Suppressor macrophage treated with lipopolysaccharide for 1 hour (primary cell): Measurements from ENCODE around the gene PPP1R3F.
A peak's percentile ranks its signal among the peaks of the same experiment; 100 is the strongest.

Source experiments
- DNase-seq, 3 donors: peaks; one replicate each; pipeline ENCODE4 v3.0.0-alpha.2; 2020 to 2022

PPP1R3F gene

GRCh38 chrX:49269767-49270248 lies at the start of gene PPP1R3F:
PPP1R3F (plus strand) TSS chrX:49269793; CDS start chrX:49269870, 77 bp downstream.
- peak in 1 of 3 donors; percentile 70 for DNase-seq

DNA sequence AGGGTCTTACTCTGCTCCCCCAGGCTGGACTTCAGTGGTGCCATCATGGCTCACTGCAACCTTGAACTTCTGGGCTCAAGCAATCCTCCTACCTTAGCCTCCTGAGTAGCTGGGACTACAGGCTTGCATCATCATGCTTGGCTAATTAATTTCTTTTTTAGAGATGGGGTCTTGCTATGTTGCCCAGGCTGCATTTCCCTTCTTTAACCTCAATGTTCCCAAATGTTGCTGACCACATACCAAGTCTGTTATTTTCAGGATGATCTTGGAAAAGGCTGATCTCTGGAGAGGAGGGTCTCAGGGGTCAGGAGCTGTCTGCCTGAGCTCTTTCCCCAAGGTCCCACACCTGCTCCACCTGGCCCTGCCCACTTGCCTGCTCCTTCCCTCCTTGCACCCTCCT lies 49.5 kb upstream of the PPP1R3F start:
- no peak for DNase-seq

DNA sequence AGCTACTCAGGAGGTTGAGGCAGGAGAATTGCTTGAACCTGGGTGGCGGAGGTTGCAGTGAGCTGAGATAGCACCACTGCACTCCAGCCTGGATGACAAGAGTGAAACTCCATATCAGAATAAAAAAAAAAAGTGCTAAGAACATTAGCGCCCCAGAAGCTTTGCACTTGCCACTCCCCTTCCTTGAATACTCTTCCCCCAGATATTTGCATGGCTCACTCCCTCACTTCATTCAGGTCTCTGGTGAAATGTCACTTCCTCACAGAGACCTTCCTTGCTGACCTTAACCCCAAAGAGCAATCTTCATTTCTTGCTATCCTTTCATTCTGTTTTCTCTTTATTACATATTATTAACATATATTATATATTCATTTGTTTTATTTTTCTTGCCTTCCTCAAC lies 47.7 kb upstream of the PPP1R3F start:
- DNase-seq = no peak

GRCh38 chrX:49225858-49226257 lies 43.7 kb upstream of the PPP1R3F start:
- no peak for DNase-seq

GRCh38 chrX:49226946-49227345 lies 42.6 kb upstream of the PPP1R3F start:
- DNase-seq = no peak

- DNase-seq = no peak
Measured at GRCh38 chrX:49227726-49228125, 41.9 kb upstream of the PPP1R3F start.

DNA sequence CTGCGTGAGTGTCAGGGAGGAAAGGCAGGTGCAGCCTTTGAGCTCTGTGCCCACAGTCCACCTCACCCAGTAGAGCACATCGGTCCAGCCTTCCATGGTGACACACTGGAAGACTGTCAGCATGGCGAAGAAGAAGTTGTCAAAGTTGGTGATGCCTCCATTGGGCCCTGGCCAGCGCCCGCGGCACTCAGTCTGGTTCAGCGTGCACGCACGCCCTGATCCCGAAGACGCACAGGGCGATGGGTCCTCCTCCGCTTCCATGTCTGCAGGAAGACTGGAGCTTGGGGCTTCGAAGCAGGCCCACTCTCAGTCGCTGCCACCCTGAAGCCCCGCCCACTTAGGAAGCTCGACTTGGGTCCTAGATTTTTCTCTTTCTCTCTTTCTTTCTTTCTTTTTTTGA lies 41.4 kb upstream of the PPP1R3F start:
- DNase-seq = no peak

DNA sequence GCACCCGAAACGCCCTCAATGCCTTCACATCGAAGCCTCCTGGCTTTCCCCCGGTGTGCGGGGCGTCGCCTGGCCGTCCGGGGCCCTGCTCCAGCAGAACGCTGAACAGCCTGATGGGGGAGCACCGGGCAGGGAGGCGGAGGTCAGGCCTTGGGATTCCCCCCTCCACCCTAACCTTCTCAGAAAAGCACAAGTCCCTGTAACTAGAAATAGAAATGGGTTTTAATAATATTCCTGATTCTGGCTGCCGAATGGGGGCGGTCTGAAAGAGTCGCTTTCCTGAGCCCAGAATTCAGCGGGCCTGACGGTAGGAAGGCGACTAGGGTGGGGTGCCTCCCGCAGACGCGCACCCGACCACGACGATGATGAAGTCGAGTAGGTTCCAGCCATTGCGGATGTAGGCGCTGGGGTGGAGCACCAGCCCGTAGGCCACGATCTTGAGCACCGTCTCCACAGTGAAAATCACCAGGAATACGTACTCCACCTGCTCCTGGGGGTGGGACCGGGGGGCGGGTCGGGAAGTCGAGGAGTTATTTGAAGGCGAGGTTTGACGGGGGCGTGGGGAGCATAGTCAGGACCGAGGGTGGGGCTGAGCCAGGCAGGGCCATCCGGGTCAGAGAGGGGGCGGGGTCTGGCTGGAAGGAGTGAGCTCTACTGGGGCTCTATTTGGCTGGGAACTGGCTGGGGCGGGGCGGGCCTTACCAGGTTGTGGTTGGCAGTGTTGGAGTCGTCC lies 38.9 kb upstream of the PPP1R3F start:
- peak; percentile 48 to 78 (median 50) for DNase-seq

DNA sequence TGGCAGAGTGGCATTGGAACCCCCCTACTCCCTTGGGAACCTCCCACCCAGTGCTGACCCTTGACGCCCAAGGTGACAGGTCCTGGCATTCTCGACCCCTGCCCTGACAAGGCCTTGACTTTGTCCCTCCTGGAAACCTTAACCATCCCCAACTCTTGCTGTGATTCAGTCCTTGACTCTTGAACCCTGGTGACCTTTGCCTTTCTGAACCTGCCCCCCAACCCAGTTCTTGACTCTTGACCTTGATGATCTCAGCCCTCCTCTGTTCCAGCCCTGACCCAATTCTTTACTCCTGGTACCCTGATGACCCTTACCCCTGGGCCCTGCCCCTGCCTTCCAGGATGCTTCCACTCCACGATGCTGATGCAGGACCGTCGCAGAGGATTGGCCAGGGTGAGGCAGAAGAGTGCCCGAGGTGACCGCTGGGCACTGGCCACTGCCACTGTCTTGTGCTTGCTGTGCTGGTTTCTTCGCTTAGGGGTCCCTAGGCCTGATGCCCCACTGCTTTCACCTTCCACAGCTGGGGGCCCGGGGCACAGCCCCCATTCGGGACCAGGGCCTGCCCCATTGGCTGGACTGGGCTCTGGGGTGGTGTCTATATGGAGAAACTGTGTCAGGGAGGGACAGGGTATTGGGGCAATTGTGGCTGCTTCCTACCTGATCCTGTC lies 38.1 kb upstream of the PPP1R3F start:
- DNase-seq = no peak

GRCh38 chrX:49232525-49232924 lies 37.1 kb upstream of the PPP1R3F start:
- DNase-seq = no peak

GRCh38 chrX:49233176-49233575 lies 36.4 kb upstream of the PPP1R3F start, which contains the start of gene CACNA1F:
CACNA1F (minus strand) TSS chrX:49233340; CDS start chrX:49233309, 31 bp downstream.
- DNase-seq = no peak

- DNase-seq = no peak
Measured at GRCh38 chrX:49233887-49234555, 35.6 kb upstream of the PPP1R3F start.

- DNase-seq = peak; percentile 66 to 70 (median 69)
Measured at GRCh38 chrX:49237060-49237459, 32.5 kb upstream of the PPP1R3F start.

DNA sequence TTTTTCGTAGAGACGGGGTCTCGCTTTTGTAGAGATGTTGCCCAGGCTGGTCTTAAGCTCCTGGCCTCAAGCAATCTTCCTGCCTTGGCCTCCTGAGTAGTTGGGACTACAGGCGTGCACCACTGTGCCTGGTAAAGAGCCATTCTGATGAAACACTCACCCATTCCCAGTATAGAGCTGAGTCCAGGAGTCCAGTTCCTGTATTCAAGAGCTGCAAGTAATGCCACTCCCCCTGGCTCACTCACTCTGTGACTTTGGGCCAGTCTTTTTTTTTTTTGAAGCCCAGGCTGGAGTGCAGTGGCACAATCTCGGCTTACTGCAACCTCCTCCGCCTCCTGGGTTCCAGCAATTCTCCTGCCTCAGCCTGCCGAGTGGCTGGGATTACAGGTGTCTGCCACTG lies 30.9 kb upstream of the PPP1R3F start:
- peak in 2 of 3 donors; percentile 4 to 27 for DNase-seq

DNA sequence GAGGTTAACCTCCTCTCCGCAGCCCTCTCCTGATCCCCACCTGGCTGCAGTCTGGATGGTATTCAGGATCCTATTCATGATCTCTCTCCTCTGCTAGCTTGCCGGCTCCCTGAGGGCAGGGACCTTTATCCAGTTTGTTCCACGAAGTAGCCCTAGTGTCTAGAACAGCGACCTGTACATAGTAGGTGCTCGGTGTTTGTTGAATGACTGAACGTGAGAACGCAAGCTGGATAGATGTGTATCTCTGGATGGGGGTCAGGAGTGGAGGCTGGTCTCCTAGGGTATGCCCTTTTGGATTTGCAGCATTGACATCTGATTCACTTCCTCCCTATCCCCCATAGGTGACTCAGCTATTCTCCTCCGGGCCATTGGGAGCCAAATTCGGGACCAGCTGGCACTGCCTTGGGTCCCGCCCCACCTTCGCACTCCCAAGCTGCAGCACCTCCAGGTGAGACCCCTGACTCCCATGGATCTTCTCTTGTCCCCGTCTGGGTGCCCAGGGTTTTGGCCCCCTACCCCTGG lies 27.0 kb upstream of the PPP1R3F start:
- no peak for DNase-seq

DNA sequence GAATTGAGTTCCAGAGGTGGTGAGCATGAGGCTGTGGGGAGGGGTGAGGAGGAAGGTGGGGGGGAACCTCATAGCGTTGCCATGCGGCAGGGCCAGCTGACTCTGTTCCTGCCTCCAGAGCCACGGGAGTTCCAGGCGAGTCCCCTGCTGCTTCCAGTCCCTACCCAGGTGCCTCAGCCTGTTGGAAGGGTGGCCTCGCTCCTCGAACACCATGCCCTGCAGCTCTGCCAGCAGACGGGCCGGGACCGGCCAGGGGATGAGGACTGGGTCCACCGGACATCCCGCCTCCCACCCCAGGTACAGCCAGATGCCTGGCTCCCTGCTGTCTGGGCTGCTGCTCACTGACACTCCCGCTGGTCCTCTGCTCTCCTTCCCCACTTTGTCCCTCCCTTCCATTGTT lies 26.4 kb upstream of the PPP1R3F start:
- DNase-seq = no peak

DNA sequence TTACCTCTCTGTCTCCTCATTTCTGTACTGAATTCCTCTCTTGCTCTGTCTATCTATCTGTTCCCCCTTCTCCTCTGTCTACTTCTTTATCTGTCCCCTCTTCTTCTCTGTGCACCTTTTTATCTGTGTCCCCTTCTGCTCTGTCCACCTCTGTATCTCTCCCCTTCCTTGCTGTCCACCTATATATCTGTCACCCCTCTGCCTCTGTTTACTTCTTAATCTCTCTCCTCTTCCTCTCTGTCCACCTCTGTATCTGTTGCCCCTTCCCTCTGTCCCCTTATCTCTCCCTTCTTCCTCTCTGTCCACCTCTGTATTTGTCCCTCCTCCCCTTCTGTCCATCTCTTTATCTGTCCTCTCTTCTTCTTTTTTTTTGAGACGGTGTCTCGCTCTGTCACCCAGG lies 25.4 kb upstream of the PPP1R3F start:
- DNase-seq = no peak

DNA sequence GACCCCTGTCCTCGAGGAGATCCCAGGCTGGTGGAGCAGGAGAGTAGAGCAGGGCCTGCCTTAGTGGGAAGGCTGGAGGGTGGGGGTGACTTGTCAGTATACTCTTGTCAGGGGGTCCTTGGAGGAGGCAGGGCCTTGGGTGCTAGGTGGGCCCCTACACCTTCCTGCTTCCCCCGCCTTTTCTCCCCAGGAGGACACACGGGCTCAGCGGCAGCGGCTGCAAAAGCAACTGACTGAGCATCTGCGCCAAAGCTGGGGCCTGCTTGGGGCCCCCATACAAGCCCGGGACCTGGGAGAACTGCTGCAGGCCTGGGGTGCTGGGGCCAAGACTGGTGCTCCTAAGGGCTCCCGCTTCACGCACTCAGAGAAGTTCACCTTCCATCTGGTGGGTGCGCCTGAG lies 23.1 kb upstream of the PPP1R3F start:
- no peak for DNase-seq

DNA sequence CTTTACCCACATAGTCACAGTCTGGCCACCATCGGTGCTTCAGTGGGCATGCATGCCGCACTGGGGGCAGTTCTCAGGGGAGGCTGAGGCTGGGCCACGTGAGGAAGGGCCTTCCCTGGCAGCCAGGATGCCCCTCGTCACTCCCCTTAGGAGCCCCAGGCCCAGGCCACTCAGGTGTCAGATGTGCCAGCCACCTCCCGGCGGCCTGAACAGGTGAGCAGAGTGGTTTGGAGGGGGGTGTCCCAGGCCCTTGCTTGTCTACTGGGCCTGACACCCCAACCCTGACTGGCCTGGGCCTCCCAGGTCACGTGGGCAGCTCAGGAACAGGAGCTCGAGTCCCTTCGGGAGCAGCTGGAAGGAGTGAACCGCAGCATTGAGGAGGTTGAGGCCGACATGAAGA lies 22.2 kb upstream of the PPP1R3F start:
- no peak for DNase-seq

GRCh38 chrX:49247916-49248811 lies 21.4 kb upstream of the PPP1R3F start:
- DNase-seq = no peak

- no peak for DNase-seq
Measured at GRCh38 chrX:49249071-49249470, 20.5 kb upstream of the PPP1R3F start.

- no peak for DNase-seq
Measured at GRCh38 chrX:49249616-49250015, 20.0 kb upstream of the PPP1R3F start.
